ENCODE data around the gene HOGA1. TPM values are rescaled to one million over a fixed set of nuclear protein-coding genes. Genes with fewer than 3 reads are reported as not detected.
A peak's percentile ranks its signal among the peaks of the same experiment; 100 is the strongest.

Gene HOGA1
- 1.0 and 1.5 TPM in 2 replicates for total RNA-seq
- 0.58 and 0.79 TPM in 2 replicates for polyA plus RNA-seq
- polyA plus RNA-seq (2012): 0.52 and 0.84 TPM in 2 replicates
- 0.11 and 1.6 TPM in 2 replicates for polyA minus RNA-seq (ENCODE audit: low replicate concordance)

DNA sequence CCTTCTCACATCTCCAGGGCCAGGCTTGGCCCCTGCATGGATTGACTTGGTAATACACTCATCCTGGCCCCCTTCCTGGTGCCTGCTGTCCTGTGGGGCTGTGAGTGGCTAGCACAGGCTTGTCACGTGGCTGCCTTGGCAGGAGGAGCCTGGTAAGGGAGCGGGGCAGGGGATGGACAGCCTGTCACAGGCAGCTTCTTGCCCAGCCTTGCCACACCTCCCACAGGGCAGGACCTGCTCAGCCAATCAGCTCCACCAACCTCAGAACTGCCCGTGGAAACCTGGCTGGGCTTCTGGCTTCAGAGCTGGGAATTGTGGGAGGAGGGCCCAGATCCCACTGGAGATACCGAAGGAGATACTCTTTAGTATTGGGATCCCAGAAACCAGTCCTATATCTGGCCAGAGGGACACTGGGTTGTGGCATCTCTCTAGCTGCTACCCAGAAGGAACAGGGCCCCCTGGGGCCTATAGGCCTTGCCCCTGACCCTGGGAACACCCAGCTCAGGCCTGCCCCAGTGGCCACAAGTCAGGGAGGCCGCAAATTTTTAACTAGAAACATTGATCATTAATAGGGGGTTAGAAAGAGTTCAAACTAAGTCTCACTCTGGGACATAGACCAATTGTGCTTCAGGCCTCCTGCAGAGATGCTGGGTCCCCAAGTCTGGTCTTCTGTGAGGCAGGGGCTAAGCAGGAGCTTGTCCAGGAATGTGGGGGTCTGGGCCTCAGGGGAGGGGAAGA is at the start of gene HOGA1:
HOGA1 (plus strand) TSS at position 330 of the 738 bp plus-strand sequence; CDS start at position 645, 315 bp downstream.
- H3K27me3 ChIP-seq (ENCODE audit: control insufficient read depth, insufficient read depth, low read length): no peaks in the 10 kb centered on the region
- H3K9ac ChIP-seq (ENCODE audit: insufficient read depth, low read length): no peak within 1 kb of the TSS
- H4K20me1 ChIP-seq (ENCODE audit: control insufficient read depth, extremely low read depth, insufficient read depth, low read length): no peaks in the 10 kb centered on the region
- no peaks in the 10 kb centered on the region for H3K9me3 ChIP-seq (ENCODE audit: control insufficient read depth, insufficient read depth, low read depth, low read length)
- peak within 1 kb of the TSS; percentile 5 for H3K4me2 ChIP-seq (ENCODE audit: extremely low read depth, insufficient read depth, low read length)
- H3K4me1 ChIP-seq (ENCODE audit: control insufficient read depth, extremely low read depth, insufficient read depth, low read length): peaks cover 3% of the 10 kb centered on the region
- peak; percentile 61 to 72 for DNase-seq (ENCODE audit: low read depth in 2 of 2)
- no peak for TF ChIP-seq EZH2 (IDR thresholded peaks at IDR 0.05; ENCODE audit: low read length, missing control alignments)
- TF ChIP-seq, protein P1, sequence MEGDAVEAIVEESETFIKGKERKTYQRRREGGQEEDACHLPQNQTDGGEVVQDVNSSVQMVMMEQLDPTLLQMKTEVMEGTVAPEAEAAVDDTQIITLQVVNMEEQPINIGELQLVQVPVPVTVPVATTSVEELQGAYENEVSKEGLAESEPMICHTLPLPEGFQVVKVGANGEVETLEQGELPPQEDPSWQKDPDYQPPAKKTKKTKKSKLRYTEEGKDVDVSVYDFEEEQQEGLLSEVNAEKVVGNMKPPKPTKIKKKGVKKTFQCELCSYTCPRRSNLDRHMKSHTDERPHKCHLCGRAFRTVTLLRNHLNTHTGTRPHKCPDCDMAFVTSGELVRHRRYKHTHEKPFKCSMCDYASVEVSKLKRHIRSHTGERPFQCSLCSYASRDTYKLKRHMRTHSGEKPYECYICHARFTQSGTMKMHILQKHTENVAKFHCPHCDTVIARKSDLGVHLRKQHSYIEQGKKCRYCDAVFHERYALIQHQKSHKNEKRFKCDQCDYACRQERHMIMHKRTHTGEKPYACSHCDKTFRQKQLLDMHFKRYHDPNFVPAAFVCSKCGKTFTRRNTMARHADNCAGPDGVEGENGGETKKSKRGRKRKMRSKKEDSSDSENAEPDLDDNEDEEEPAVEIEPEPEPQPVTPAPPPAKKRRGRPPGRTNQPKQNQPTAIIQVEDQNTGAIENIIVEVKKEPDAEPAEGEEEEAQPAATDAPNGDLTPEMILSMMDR (conservative IDR thresholded peaks at IDR 0.05 in 1 of 2, IDR thresholded peaks at IDR 0.05 in 1 of 2; ENCODE audit: low read depth in 1 of 2, low read length in 2 of 2): no peak
- no peak within 1 kb of the TSS for H3K27ac ChIP-seq (ENCODE audit: insufficient read depth, low read length)
- no peak within 1 kb of the TSS for H3K4me3 ChIP-seq (replicated peaks in 1 of 4; ENCODE audit: control extremely low read depth in 1 of 4, insufficient read depth in 1 of 4, low read depth in 3 of 4, low read length in 4 of 4)
- peak within 1 kb of the TSS; percentile 55 for H2AFZ ChIP-seq (ENCODE audit: low read length)
- no peaks in the 10 kb centered on the region for H3K36me3 ChIP-seq (ENCODE audit: control insufficient read depth, insufficient read depth, low read length)
- H3K79me2 ChIP-seq (ENCODE audit: control insufficient read depth, insufficient read depth, low read length): no peaks in the 10 kb centered on the region

DNA sequence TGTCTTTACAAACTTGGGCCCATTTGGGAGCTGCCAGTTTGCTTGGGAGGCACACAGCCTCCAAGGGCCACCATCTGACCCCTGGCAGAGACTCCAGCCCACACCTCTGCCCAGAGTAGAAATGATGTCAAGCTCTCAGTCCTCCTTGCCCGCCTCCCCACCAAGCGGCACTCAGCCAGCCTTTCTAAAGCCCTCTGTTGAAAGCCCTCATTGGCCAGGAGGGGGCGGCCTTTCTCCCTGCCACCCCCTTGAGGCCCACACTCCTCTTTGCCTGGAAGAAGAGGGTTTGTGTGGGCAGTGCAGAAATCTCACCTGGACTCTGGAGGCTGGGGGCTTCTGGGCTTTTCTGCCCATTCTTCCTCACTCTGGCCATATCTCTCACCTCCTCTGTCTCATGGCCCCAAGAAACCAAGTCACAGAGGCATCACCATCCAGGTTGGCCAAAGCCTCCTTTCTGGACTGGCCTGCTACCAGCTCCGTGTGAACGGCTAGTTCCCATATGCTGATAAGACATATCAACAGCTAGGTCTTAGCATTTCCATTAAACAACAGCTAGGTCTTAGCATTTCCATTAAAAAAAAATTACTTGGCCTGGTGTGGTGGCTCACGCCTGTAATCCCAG is 49.3 kb upstream of the HOGA1 start:
- no peak for TF ChIP-seq EZH2 (IDR thresholded peaks at IDR 0.05; ENCODE audit: low read length, missing control alignments)
- TF ChIP-seq, protein P1 (conservative IDR thresholded peaks at IDR 0.05 in 1 of 2, IDR thresholded peaks at IDR 0.05 in 1 of 2; ENCODE audit: low read depth in 1 of 2, low read length in 2 of 2): peak; percentile 44 to 45
- Histone ChIP-seq H3K4me1 (ENCODE audit: control insufficient read depth, extremely low read depth, insufficient read depth, low read length) (peaks cover 25% of the 10 kb centered on the region), H3K9me3 (ENCODE audit: control insufficient read depth, insufficient read depth, low read depth, low read length) (no peaks in the 10 kb centered on the region), H3K79me2 (ENCODE audit: control insufficient read depth, insufficient read depth, low read length) (no peaks in the 10 kb centered on the region), H4K20me1 (ENCODE audit: control insufficient read depth, extremely low read depth, insufficient read depth, low read length) (no peaks in the 10 kb centered on the region), H3K27ac (ENCODE audit: insufficient read depth, low read length) (no peak overlapping the region), H3K4me2 (ENCODE audit: extremely low read depth, insufficient read depth, low read length) (no peak overlapping the region), H3K27me3 (ENCODE audit: control insufficient read depth, insufficient read depth, low read length) (no peaks in the 10 kb centered on the region), H3K4me3 (replicated peaks in 1 of 4; ENCODE audit: control extremely low read depth in 1 of 4, insufficient read depth in 1 of 4, low read depth in 3 of 4, low read length in 4 of 4) (no peak overlapping the region), H2AFZ (ENCODE audit: low read length) (no peak overlapping the region), H3K9ac (ENCODE audit: insufficient read depth, low read length) (no peak overlapping the region), H3K36me3 (ENCODE audit: control insufficient read depth, insufficient read depth, low read length) (no peaks in the 10 kb centered on the region)
- peak in 1 of 2 donors; percentile 33 for DNase-seq (ENCODE audit: low read depth in 2 of 2)

DNA sequence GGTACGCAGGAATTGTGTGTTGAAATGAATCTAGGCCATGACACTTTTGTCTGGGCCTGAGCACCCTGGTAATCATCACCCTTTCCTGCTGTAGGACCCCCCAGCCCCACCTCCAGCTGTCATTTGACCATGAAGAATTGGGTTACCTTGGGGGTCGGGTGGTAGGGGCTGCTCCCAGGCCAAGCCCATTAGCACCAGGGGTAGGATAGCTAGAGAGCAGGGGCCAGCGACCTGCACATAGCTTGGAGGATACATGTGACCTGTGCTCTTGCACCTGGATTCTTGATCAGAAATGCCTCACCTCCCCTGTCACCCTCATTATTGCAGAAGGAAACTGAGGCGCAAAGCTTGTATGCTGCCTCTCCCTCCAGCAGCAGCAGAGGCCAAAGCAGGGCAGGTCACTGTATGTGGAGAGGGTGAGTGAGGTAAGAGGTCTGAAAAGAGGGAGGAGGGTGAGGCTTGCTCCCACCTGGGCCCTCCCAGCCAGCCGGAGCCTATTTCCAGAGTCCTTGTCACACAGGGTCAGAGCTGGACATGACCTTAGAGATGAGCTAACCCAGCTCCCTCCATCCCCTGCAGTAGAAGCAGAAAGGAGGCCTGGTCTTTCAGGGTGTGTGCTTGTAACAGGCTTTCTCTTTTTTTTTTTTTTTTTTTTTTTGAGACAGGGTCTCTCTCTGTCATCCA is 46.9 kb upstream of the HOGA1 start:
- Histone ChIP-seq H3K4me1 (ENCODE audit: control insufficient read depth, extremely low read depth, insufficient read depth, low read length) (peaks cover 38% of the 10 kb centered on the region), H3K9me3 (ENCODE audit: control insufficient read depth, insufficient read depth, low read depth, low read length) (no peaks in the 10 kb centered on the region), H3K4me2 (ENCODE audit: extremely low read depth, insufficient read depth, low read length) (no peak overlapping the region), H4K20me1 (ENCODE audit: control insufficient read depth, extremely low read depth, insufficient read depth, low read length) (no peaks in the 10 kb centered on the region), H3K27ac (ENCODE audit: insufficient read depth, low read length) (no peak overlapping the region), H3K27me3 (ENCODE audit: control insufficient read depth, insufficient read depth, low read length) (no peaks in the 10 kb centered on the region), H3K4me3 (replicated peaks in 1 of 4; ENCODE audit: control extremely low read depth in 1 of 4, insufficient read depth in 1 of 4, low read depth in 3 of 4, low read length in 4 of 4) (no peak overlapping the region), H2AFZ (ENCODE audit: low read length) (no peak overlapping the region), H3K79me2 (ENCODE audit: control insufficient read depth, insufficient read depth, low read length) (peaks cover 7% of the 10 kb centered on the region), H3K9ac (ENCODE audit: insufficient read depth, low read length) (no peak overlapping the region), H3K36me3 (ENCODE audit: control insufficient read depth, insufficient read depth, low read length) (no peaks in the 10 kb centered on the region)
- DNase-seq (ENCODE audit: low read depth in 2 of 2): no peak
- TF ChIP-seq, protein P1 (conservative IDR thresholded peaks at IDR 0.05 in 1 of 2, IDR thresholded peaks at IDR 0.05 in 1 of 2; ENCODE audit: low read depth in 1 of 2, low read length in 2 of 2): no peak
- TF ChIP-seq EZH2 (IDR thresholded peaks at IDR 0.05; ENCODE audit: low read length, missing control alignments): no peak
